Measurements from ENCODE around the gene SESTD1. TPM values are rescaled to one million over a fixed set of nuclear protein-coding genes. Genes with fewer than 3 reads are reported as not detected.

The SESTD1 gene
- polyA plus RNA-seq, 1 donor from 2014 or later = 39.5 TPM

GRCh38 chr2:179191110-179191509, 73.5 kb downstream of the SESTD1 start:
- Histone ChIP-seq H3K9ac (ENCODE audit: low read length) (no peak overlapping the region), H4K20me1 (ENCODE audit: insufficient read depth) (no peaks in the 10 kb centered on the region), H3K27ac (ENCODE audit: low read length) (no peak overlapping the region), H3K27me3 (ENCODE audit: insufficient read depth, low read depth, low read length) (no peaks in the 10 kb centered on the region), H3K4me2 (ENCODE audit: low read length) (no peak overlapping the region), H3K36me3 (ENCODE audit: insufficient read depth, low read length) (peaks cover 11% of the 10 kb centered on the region), H3F3A (ENCODE audit: insufficient read depth, low read length, poor library complexity, severe bottlenecking) (no peaks in the 10 kb centered on the region), H2AFZ (ENCODE audit: low read depth, low read length) (no peak overlapping the region), H3K79me2 (replicated peaks; ENCODE audit: insufficient read depth, low read length) (peaks cover 78% of the 10 kb centered on the region), H3K9me3 (ENCODE audit: low read length) (no peaks in the 10 kb centered on the region), H3K9me2 (ENCODE audit: insufficient read depth, low read length) (no peaks in the 10 kb centered on the region), H3K4me3 (ENCODE audit: low read length) (no peak overlapping the region)
- TF ChIP-seq REST (IDR thresholded peaks at IDR 0.05; ENCODE audit: borderline replicate concordance) = no peak
- TF ChIP-seq CTCF (IDR thresholded peaks at IDR 0.05; ENCODE audit: poor library complexity, severe bottlenecking) = no peak
- TF ChIP-seq RAD21 (conservative IDR thresholded peaks at IDR 0.05) = no peak
- no peak for TF ChIP-seq POLR2AphosphoS5 (IDR thresholded peaks at IDR 0.05)

- Histone ChIP-seq H3K79me2 (replicated peaks; ENCODE audit: insufficient read depth, low read length) (peaks cover 47% of the 10 kb centered on the region), H3K4me2 (ENCODE audit: low read length) (no peak overlapping the region), H3K9me3 (ENCODE audit: low read length) (no peaks in the 10 kb centered on the region), H3K27ac (ENCODE audit: low read length) (no peak overlapping the region), H3K9me2 (ENCODE audit: insufficient read depth, low read length) (no peaks in the 10 kb centered on the region), H2AFZ (ENCODE audit: low read depth, low read length) (no peak overlapping the region), H3K36me3 (ENCODE audit: insufficient read depth, low read length) (peaks cover 10% of the 10 kb centered on the region), H3F3A (ENCODE audit: insufficient read depth, low read length, poor library complexity, severe bottlenecking) (no peaks in the 10 kb centered on the region), H3K27me3 (ENCODE audit: insufficient read depth, low read depth, low read length) (no peaks in the 10 kb centered on the region), H3K4me3 (ENCODE audit: low read length) (no peak overlapping the region), H4K20me1 (ENCODE audit: insufficient read depth) (no peaks in the 10 kb centered on the region), H3K9ac (ENCODE audit: low read length) (no peak overlapping the region)
- TF ChIP-seq MXI1 (conservative IDR thresholded peaks at IDR 0.05; ENCODE audit: poor library complexity, severe bottlenecking) (no peak), EP300 (conservative IDR thresholded peaks at IDR 0.05; ENCODE audit: poor library complexity, severe bottlenecking) (no peak), CTCF (IDR thresholded peaks at IDR 0.05; ENCODE audit: poor library complexity, severe bottlenecking) (no peak), EZH2 (IDR thresholded peaks at IDR 0.05; ENCODE audit: borderline replicate concordance, insufficient read depth, low read length, poor library complexity, severe bottlenecking) (no peak), SMC3 (conservative IDR thresholded peaks at IDR 0.05; ENCODE audit: poor library complexity) (no peak), POLR2AphosphoS5 (IDR thresholded peaks at IDR 0.05) (no peak), RAD21 (conservative IDR thresholded peaks at IDR 0.05) (no peak), REST (IDR thresholded peaks at IDR 0.05; ENCODE audit: borderline replicate concordance) (no peak), TAF1 (IDR thresholded peaks at IDR 0.05; ENCODE audit: low read depth) (no peak)
Observed at GRCh38 chr2:179186126-179186525, 78.5 kb downstream of the SESTD1 start.

All from neural cell (in vitro differentiated cells).